Measurements from ENCODE around the gene TENM4.

- TF ChIP-seq, protein P1, sequence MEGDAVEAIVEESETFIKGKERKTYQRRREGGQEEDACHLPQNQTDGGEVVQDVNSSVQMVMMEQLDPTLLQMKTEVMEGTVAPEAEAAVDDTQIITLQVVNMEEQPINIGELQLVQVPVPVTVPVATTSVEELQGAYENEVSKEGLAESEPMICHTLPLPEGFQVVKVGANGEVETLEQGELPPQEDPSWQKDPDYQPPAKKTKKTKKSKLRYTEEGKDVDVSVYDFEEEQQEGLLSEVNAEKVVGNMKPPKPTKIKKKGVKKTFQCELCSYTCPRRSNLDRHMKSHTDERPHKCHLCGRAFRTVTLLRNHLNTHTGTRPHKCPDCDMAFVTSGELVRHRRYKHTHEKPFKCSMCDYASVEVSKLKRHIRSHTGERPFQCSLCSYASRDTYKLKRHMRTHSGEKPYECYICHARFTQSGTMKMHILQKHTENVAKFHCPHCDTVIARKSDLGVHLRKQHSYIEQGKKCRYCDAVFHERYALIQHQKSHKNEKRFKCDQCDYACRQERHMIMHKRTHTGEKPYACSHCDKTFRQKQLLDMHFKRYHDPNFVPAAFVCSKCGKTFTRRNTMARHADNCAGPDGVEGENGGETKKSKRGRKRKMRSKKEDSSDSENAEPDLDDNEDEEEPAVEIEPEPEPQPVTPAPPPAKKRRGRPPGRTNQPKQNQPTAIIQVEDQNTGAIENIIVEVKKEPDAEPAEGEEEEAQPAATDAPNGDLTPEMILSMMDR (IDR thresholded peaks at IDR 0.05), result no peak
- TF ChIP-seq POLR2A (IDR thresholded peaks at IDR 0.05), result no peak
Measured at GRCh38 chr11:78905756-78906155, 535.1 kb downstream of the TENM4 start.

Data from uterus (tissue), 2 donors.